OCI-LY3 (cell line): ENCODE results near the gene FYN.

Experiments used
- EZH2phosphoT487 ChIP-seq: fragments of 200-600 bp; shearing (Covaris generic); IDR thresholded peaks from 2 replicates; pipeline ENCODE4 v1.6.1; 2018; ENCODE audit warnings: antibody characterized with exemption, mixed run types, low read depth
- TF ChIP-seq, protein P1 (sequence below): fragments of 200-600, 300-600 bp; sonication (generic); IDR thresholded peaks from 2 replicates; pipeline ENCODE4 v1.5.1; 2014; ENCODE audit warnings: antibody characterized with exemption, low read length, low read depth

GRCh38 chr6:111691345-111692225 is 181.7 kb downstream of the FYN start:
- TF ChIP-seq, protein P1, sequence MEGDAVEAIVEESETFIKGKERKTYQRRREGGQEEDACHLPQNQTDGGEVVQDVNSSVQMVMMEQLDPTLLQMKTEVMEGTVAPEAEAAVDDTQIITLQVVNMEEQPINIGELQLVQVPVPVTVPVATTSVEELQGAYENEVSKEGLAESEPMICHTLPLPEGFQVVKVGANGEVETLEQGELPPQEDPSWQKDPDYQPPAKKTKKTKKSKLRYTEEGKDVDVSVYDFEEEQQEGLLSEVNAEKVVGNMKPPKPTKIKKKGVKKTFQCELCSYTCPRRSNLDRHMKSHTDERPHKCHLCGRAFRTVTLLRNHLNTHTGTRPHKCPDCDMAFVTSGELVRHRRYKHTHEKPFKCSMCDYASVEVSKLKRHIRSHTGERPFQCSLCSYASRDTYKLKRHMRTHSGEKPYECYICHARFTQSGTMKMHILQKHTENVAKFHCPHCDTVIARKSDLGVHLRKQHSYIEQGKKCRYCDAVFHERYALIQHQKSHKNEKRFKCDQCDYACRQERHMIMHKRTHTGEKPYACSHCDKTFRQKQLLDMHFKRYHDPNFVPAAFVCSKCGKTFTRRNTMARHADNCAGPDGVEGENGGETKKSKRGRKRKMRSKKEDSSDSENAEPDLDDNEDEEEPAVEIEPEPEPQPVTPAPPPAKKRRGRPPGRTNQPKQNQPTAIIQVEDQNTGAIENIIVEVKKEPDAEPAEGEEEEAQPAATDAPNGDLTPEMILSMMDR = no peak
- no peak for TF ChIP-seq EZH2phosphoT487
